HUES48 (cell line): ENCODE data around the gene PBRM1.
"Not testable (repeated sequence)": the region's sequence is repeated elsewhere in the genome, so short reads cannot be mapped to it uniquely, and the experiment has no call there.

Experiments
- H3K27ac ChIP-seq: one replicate; pipeline ENCODE4 v1.7.0; 2013; ENCODE audit warnings: low read depth, low read length, inconsistent platforms
- H3K27me3 ChIP-seq: 2 replicates; pipeline ENCODE4 v1.6.1; 2013; ENCODE audit warnings: mild to moderate bottlenecking, low read length; ENCODE audit not compliant: control insufficient read depth, insufficient read depth
- H3K36me3 ChIP-seq: 2 replicates; pipeline ENCODE4 v1.6.1; 2013; ENCODE audit warnings: low read length; ENCODE audit not compliant: control insufficient read depth, insufficient read depth
- H3K4me1 ChIP-seq: 2 replicates; pipeline ENCODE4 v1.6.1; 2013; ENCODE audit warnings: mild to moderate bottlenecking, low read length; ENCODE audit not compliant: control insufficient read depth, insufficient read depth
- H3K4me3 ChIP-seq: 2 replicates; pipeline ENCODE4 v1.5.1; 2013; ENCODE audit warnings: mild to moderate bottlenecking, low read depth, low read length
- H3K9ac ChIP-seq: 2 replicates; pipeline ENCODE4 v1.6.1; 2013; ENCODE audit warnings: mild to moderate bottlenecking, low read depth, low read length, moderate library complexity
- H3K9me3 ChIP-seq: 2 replicates; pipeline ENCODE4 v1.6.1; 2013; ENCODE audit warnings: low read length; ENCODE audit not compliant: control insufficient read depth, insufficient read depth

PBRM1 gene

GRCh38 chr3:52684184-52684583 is 1.5 kb downstream of the PBRM1 start:
- Histone ChIP-seq H3K36me3 (peaks cover 48% of the 10 kb centered on the region), H3K4me1 (peaks cover 10% of the 10 kb centered on the region; the same call in 1 of the 2 replicates), H3K4me3 (peak overlapping the region; percentile 90), H3K9ac (no peak overlapping the region), H3K27me3 (no peaks in the 10 kb centered on the region), H3K9me3 (no peaks in the 10 kb centered on the region), H3K27ac (no peak overlapping the region)

- H3K9ac ChIP-seq: no peak overlapping the region
- peaks cover 48% of the 10 kb centered on the region for H3K36me3 ChIP-seq
- no peak overlapping the region for H3K4me3 ChIP-seq
- no peak overlapping the region for H3K27ac ChIP-seq
- H3K9me3 ChIP-seq: no peaks in the 10 kb centered on the region
- H3K4me1 ChIP-seq: peaks cover 10% of the 10 kb centered on the region; the same call in 1 of the 2 replicates
- no peaks in the 10 kb centered on the region for H3K27me3 ChIP-seq
Measured at GRCh38 chr3:52683611-52684010, 2.1 kb downstream of the PBRM1 start.

- Histone ChIP-seq H3K9me3 (no peaks in the 10 kb centered on the region), H3K4me3 (no peak overlapping the region), H3K9ac (no peak overlapping the region), H3K27ac (peak overlapping the region; percentile 40), H3K4me1 (peaks cover 6% of the 10 kb centered on the region; the same call in 1 of the 2 replicates), H3K36me3 (peaks cover 44% of the 10 kb centered on the region), H3K27me3 (no peaks in the 10 kb centered on the region)
Measured at GRCh38 chr3:52682016-52682415, 3.7 kb downstream of the PBRM1 start.

- Histone ChIP-seq H3K36me3 (peaks cover 44% of the 10 kb centered on the region), H3K27ac (peak overlapping the region; percentile 40), H3K4me3 (no peak overlapping the region), H3K9ac (no peak overlapping the region), H3K27me3 (no peaks in the 10 kb centered on the region), H3K4me1 (peaks cover 4% of the 10 kb centered on the region; the same call in 1 of the 2 replicates), H3K9me3 (no peaks in the 10 kb centered on the region)
Measured at GRCh38 chr3:52681596-52681995, 4.1 kb downstream of the PBRM1 start.

- Histone ChIP-seq H3K4me3 (no peak overlapping the region), H3K36me3 (peaks cover 58% of the 10 kb centered on the region), H3K9me3 (no peaks in the 10 kb centered on the region), H3K27ac (no peak overlapping the region), H3K9ac (no peak overlapping the region), H3K27me3 (no peaks in the 10 kb centered on the region), H3K4me1 (peaks cover 4% of the 10 kb centered on the region; the same call in 1 of the 2 replicates)
Measured at GRCh38 chr3:52679811-52680210, 5.9 kb downstream of the PBRM1 start.

- Histone ChIP-seq H3K36me3 (peaks cover 61% of the 10 kb centered on the region), H3K27ac (no peak overlapping the region), H3K9me3 (no peaks in the 10 kb centered on the region), H3K4me3 (no peak overlapping the region), H3K4me1 (peaks cover 4% of the 10 kb centered on the region; the same call in 1 of the 2 replicates), H3K9ac (no peak overlapping the region), H3K27me3 (no peaks in the 10 kb centered on the region)
Measured at GRCh38 chr3:52679199-52679538, 6.5 kb downstream of the PBRM1 start.

GRCh38 chr3:52678265-52679198 is 7.2 kb downstream of the PBRM1 start:
- Histone ChIP-seq H3K9me3 (no peaks in the 10 kb centered on the region), H3K9ac (no peak overlapping the region), H3K27ac (no peak overlapping the region), H3K4me1 (peaks cover 4% of the 10 kb centered on the region; the same call in 1 of the 2 replicates), H3K36me3 (peaks cover 64% of the 10 kb centered on the region), H3K4me3 (no peak overlapping the region), H3K27me3 (no peaks in the 10 kb centered on the region)

GRCh38 chr3:52676201-52676600 is 9.5 kb downstream of the PBRM1 start:
- not testable (repeated sequence) for H3K27me3 ChIP-seq

GRCh38 chr3:52671676-52672075 is 14.0 kb downstream of the PBRM1 start:
- Histone ChIP-seq H3K4me1 (peaks cover 8% of the 10 kb centered on the region; the same call in 1 of the 2 replicates), H3K4me3 (no peak overlapping the region), H3K9ac (no peak overlapping the region), H3K9me3 (no peaks in the 10 kb centered on the region), H3K27ac (no peak overlapping the region), H3K27me3 (no peaks in the 10 kb centered on the region), H3K36me3 (peaks cover 65% of the 10 kb centered on the region)

More at GRCh38 chr3:52676201-52676600, 9.5 kb downstream of the PBRM1 start:
- H3K36me3 ChIP-seq: peaks cover 76% of the 10 kb centered on the region
- not testable (repeated sequence) for H3K4me3 ChIP-seq, H3K4me1 ChIP-seq, H3K9me3 ChIP-seq, H3K9ac ChIP-seq, H3K27ac ChIP-seq

- Histone ChIP-seq H3K4me3 (no peak overlapping the region), H3K9ac (no peak overlapping the region), H3K27me3 (no peaks in the 10 kb centered on the region), H3K36me3 (peaks cover 64% of the 10 kb centered on the region), H3K27ac (peak overlapping the region; percentile 31), H3K4me1 (peaks cover 8% of the 10 kb centered on the region; the same call in 1 of the 2 replicates), H3K9me3 (no peaks in the 10 kb centered on the region)
Measured at GRCh38 chr3:52670621-52671521, 14.8 kb downstream of the PBRM1 start.
